K562 (cell line): ENCODE data around the gene DNAJC8. TPM values are rescaled to one million over a fixed set of nuclear protein-coding genes. Genes with fewer than 3 reads are reported as not detected.

ENCODE experiments used
- ATAC-seq: fragments of 200-7000 bp; cut with Tn5 transposase; 3 replicates; pipeline ENCODE4 v1.9.1; 2020; ENCODE audit warnings: moderate library complexity
- BruUV-seq: library from RNA; stranded (reverse); fragments of 400-500 nt; replicated peaks from 2 replicates; lab custom pipeline; 2021; lab: Mats Ljungman, UMichigan
- CTCF ChIA-PET: fragments of 300-600 bp; formaldehyde crosslinking; extraction: SDS; loops from one replicate; lab custom pipeline; 2021; ENCODE audit warnings: low intra/inter-chr PET ratio; lab: Yijun Ruan, JAX
- POLR2A ChIA-PET: fragments of 300-600, 350-650 bp; sonication (Branson Sonifier 250); formaldehyde crosslinking; extraction: SDS; loops from one replicate; lab custom pipeline; 2021; ENCODE audit warnings: antibody characterized with exemption, inconsistent platforms; lab: Yijun Ruan, JAX
- DNase-seq, 4 experiments: peaks; one replicate each; pipeline versions ENCODE4 v3.0.0 to v3.0.0-alpha.2; 2011 to 2018; ENCODE audit warnings: low spot score in 3 of 4, mixed read lengths in 3 of 4; ENCODE audit errors: extremely low read depth in 1 of 4
- FAIRE-seq: peaks from 2 replicates; lab custom pipeline; 2011; peaks lifted over from hg19 to GRCh38; lab: Jason Lieb, UNC
- H2AFZ ChIP-seq: 2 replicates; pipeline ENCODE4 v1.6.0; 2011; ENCODE audit warnings: low read depth, low read length, control low read depth, inconsistent platforms
- H3K27ac ChIP-seq: fragments of 200-600 bp; 3 replicates; pipeline ENCODE4 v1.8.0; 2011; ENCODE audit warnings: low read depth, mild to moderate bottlenecking, control low read depth, inconsistent platforms, low read length, moderate library complexity, mixed read lengths; ENCODE audit errors: extremely low read depth
- H3K27me3 ChIP-seq, 2 experiments: fragments of 300-600 bp in 1 of 2; 2 replicates in 1 of 2; 3 replicates in 1 of 2; pipeline versions ENCODE4 v1.6.0 to v1.8.0; 2011; ENCODE audit warnings: inconsistent platforms in 2 of 2, low read length in 2 of 2, mild to moderate bottlenecking in 1 of 2, mixed read lengths in 1 of 2, moderate library complexity in 1 of 2; ENCODE audit not compliant: control insufficient read depth in 2 of 2, insufficient read depth in 2 of 2
- H3K36me3 ChIP-seq: fragments of 300-600 bp; 3 replicates; pipeline ENCODE4 v1.8.0; 2011; ENCODE audit warnings: mild to moderate bottlenecking, low read length, inconsistent platforms; ENCODE audit not compliant: control insufficient read depth, insufficient read depth
- H3K4me1 ChIP-seq, 2 experiments: fragments of 200-600 bp in 1 of 2; replicated peaks in 1 of 2; 2 replicates in 1 of 2; 3 replicates in 1 of 2; pipeline versions ENCODE4 v1.5.1 to v1.8.0; 2011; ENCODE audit warnings: inconsistent platforms in 2 of 2, low read length in 2 of 2, mild to moderate bottlenecking in 1 of 2, mixed read lengths in 1 of 2, moderate library complexity in 1 of 2; ENCODE audit not compliant: control insufficient read depth in 2 of 2, insufficient read depth in 2 of 2
- H3K4me2 ChIP-seq: 2 replicates; pipeline ENCODE4 v1.6.1; 2011; ENCODE audit warnings: low read length, control low read depth, inconsistent platforms, mixed read lengths; ENCODE audit not compliant: insufficient read depth
- H3K4me3 ChIP-seq: fragments of 200-600 bp; sonication (generic), shearing (Covaris generic); 2 replicates; pipeline ENCODE4 v1.5.1; 2016; ENCODE audit warnings: control low read depth, inconsistent platforms
- H3K79me2 ChIP-seq: fragments of 200-600 bp; 3 replicates; pipeline ENCODE4 v1.8.0; 2011; ENCODE audit warnings: low read length, inconsistent platforms; ENCODE audit not compliant: control insufficient read depth, insufficient read depth
- H3K9ac ChIP-seq, 2 experiments: 2 replicates each; pipeline versions ENCODE4 v1.6.0 to v1.6.1; 2011; ENCODE audit warnings: low read depth in 2 of 2, low read length in 2 of 2, control low read depth in 1 of 2, inconsistent platforms in 1 of 2, mild to moderate bottlenecking in 1 of 2, mixed read lengths in 1 of 2; ENCODE audit not compliant: insufficient read depth in 1 of 2
- H3K9me1 ChIP-seq: one replicate; pipeline ENCODE4 v1.6.0; 2011; ENCODE audit warnings: inconsistent platforms, mild to moderate bottlenecking, low read length, moderate library complexity; ENCODE audit not compliant: control insufficient read depth, insufficient read depth
- H3K9me3 ChIP-seq: replicated peaks from 2 replicates; pipeline ENCODE4 v1.5.1; 2011; ENCODE audit warnings: low read depth, low read length, inconsistent platforms; ENCODE audit not compliant: control insufficient read depth, insufficient read depth
- H4K20me1 ChIP-seq: replicated peaks from 2 replicates; pipeline ENCODE4 v1.6.1; 2011; ENCODE audit warnings: low read length, inconsistent platforms, mixed read lengths; ENCODE audit not compliant: control insufficient read depth, insufficient read depth
- ARID3B ChIP-seq: fragments of 250-450 bp; sonication (Bioruptor Pico); IDR thresholded peaks from 2 replicates; pipeline ENCODE4 v1.4.0; 2020; ENCODE audit warnings: borderline replicate concordance
- CHAMP1 ChIP-seq: fragments of 450-650 bp; IDR thresholded peaks from 2 replicates; pipeline ENCODE4 v1.6.1; 2016; ENCODE audit warnings: mild to moderate bottlenecking
- CSDE1 ChIP-seq, 2 experiments: fragments of 450-650 bp; IDR thresholded peaks; 2 replicates each; pipeline ENCODE4 v1.6.1; 2016; ENCODE audit warnings: mild to moderate bottlenecking in 1 of 2
- DDX20 ChIP-seq: fragments of 450-650 bp; IDR thresholded peaks from 2 replicates; pipeline ENCODE4 v1.6.1; 2016; ENCODE audit warnings: missing genetic modification characterization, low read depth, mild to moderate bottlenecking, missing compliant biosample characterization, moderate library complexity
- EZH2 ChIP-seq: IDR thresholded peaks from 2 replicates; pipeline ENCODE4 v1.6.1; 2012; ENCODE audit warnings: low read depth, mild to moderate bottlenecking, inconsistent platforms, low read length, borderline replicate concordance
- HSF4 ChIP-seq: fragments of 250-450 bp; sonication (Bioruptor Pico); IDR thresholded peaks from 2 replicates; pipeline ENCODE4 v2.1.2; 2022; ENCODE audit warnings: mild to moderate bottlenecking, moderate library complexity, borderline replicate concordance
- MBD2 ChIP-seq: sonication (generic); IDR thresholded peaks from 2 replicates; pipeline ENCODE4 v1.6.1; 2016; ENCODE audit warnings: low read depth, borderline replicate concordance
- MLLT1 ChIP-seq, 2 experiments: fragments of 450-650 bp; IDR thresholded peaks; 2 replicates each; pipeline ENCODE4 v1.6.1; 2016
- POLR2B ChIP-seq: fragments of 450-650 bp; IDR thresholded peaks from 2 replicates; pipeline ENCODE4 v1.6.1; 2018; ENCODE audit warnings: low read depth; ENCODE audit not compliant: partially characterized antibody
- RBM14 ChIP-seq: fragments of 200-400 bp; formaldehyde crosslinking; IDR thresholded peaks from 2 replicates; pipeline ENCODE4 v1.6.1; 2018; ENCODE audit warnings: low read depth, mild to moderate bottlenecking, low read length, moderate library complexity, borderline replicate concordance; ENCODE audit not compliant: insufficient read depth
- SETDB1 ChIP-seq: IDR thresholded peaks from one replicate; pipeline ENCODE4 v1.6.1; 2012; ENCODE audit warnings: low read length, control low read depth, inconsistent platforms
- ZNF146 ChIP-seq: IDR thresholded peaks from one replicate; pipeline ENCODE4 v1.6.1; 2018; ENCODE audit warnings: missing compliant biosample characterization; ENCODE audit not compliant: unreplicated experiment
- ZNF518B ChIP-seq: fragments of 250-450 bp; sonication (Bioruptor Pico); IDR thresholded peaks from 2 replicates; pipeline ENCODE4 v1.5.0; 2021; ENCODE audit warnings: mild to moderate bottlenecking, moderate library complexity
- WGBS: fragments of 100-300 bp; shearing (Covaris generic); methylation state at CpG from one replicate; pipeline ENCODE4 v1.1.6; 2016; ENCODE audit warnings: low coverage, mixed read lengths; ENCODE audit not compliant: insufficient coverage; ENCODE audit errors: missing lambda C conversion rate; 5-methylcytosine and 5-hydroxymethylcytosine counted together
- in situ Hi-C: fragments of 300-500 bp; cut with MboI; formaldehyde crosslinking; loops from 4 replicates; pipeline ENCODE4 v1.15.0; 2018; ENCODE audit warnings: inconsistent platforms, mixed read lengths
- intact Hi-C: fragments of 100-400 bp; cut with micrococcal nuclease; formaldehyde crosslinking; loops from 2 replicates; pipeline ENCODE4 v1.14.2; 2022
- polyA plus RNA-seq, 8 experiments: library from polyadenylated mRNA; depleted of rRNA in 4 of 8; stranded (reverse) in 5 of 8; unstranded in 3 of 8; fragments of >200 nt; fragmentation: Nextera tagmentation in 2 of 8; fragmentation: Illumina TruSeq in 1 of 8; extraction: Ambion mirVana in 2 of 8; extraction: Trizol in 1 of 8; gene quantifications; 2 replicates each; pipeline versions ENCODE4 v1.2.1 to v1.2.3, GENCODE V29; 2011 to 2014; ENCODE audit warnings: inconsistent platforms in 1 of 8, missing spikeins in 1 of 8
- total RNA-seq, 7 experiments: library from RNA; depleted of rRNA in 6 of 7; stranded (reverse); fragments of >200 nt in 6 of 7; fragmentation: Illumina TruSeq in 2 of 7; extraction: Trizol in 2 of 7; gene quantifications; 2 replicates each; pipeline versions ENCODE4 v1.2.1 to v1.2.3, GENCODE V29; 2011 to 2021; ENCODE audit warnings: low replicate concordance in 1 of 7

The DNAJC8 gene
- total and polyA plus RNA-seq, 9 of the 15 experiments (the other 6 are each of a cell fraction or from before 2014, with no cell fraction given), result 143 to 508 (median 209) TPM

GRCh38 chr1:28209700-28210099 lies 23.1 kb downstream of the DNAJC8 start:
- in situ Hi-C loops, result loop anchor here (5.0 kb wide), 1 partner anchor 117 kb away; no protein-coding TSS in a partner anchor
- POLR2A ChIA-PET, result interaction anchor here (0.6 to 2.8 kb wide), 8 partner anchors 10 to 595 kb away, joined by 3 to 13 read pairs (median 4); partner anchors contain the start of gene EYA3
- FAIRE-seq (no peak), DNase-seq (peak in 1 of 4 experiments; percentile 9), ATAC-seq (no peak)
- Histone ChIP-seq H3K27me3 (no peaks in the 10 kb centered on the region), H3K36me3 (peaks cover 93% of the 10 kb centered on the region), H3K79me2 (peaks cover 22% of the 10 kb centered on the region), H3K27ac (peak overlapping the region; percentile 5; the same call in 1 of the 3 replicates), H3K4me2 (no peak overlapping the region), H3K4me1 (peaks cover 0 to 2% of the 10 kb centered on the region in 2 experiments; a peak in 1 of 5 replicates), H2AFZ (no peak overlapping the region), H3K9me1 (no peaks in the 10 kb centered on the region), H3K4me3 (no peak overlapping the region), H3K9ac (no peak overlapping the region), H4K20me1 (no peaks in the 10 kb centered on the region), H3K9me3 (no peaks in the 10 kb centered on the region)
- no TSS peak for BruUV-seq
- CTCF ChIA-PET, result interaction anchor here (0.6 to 4.0 kb wide), 3 partner anchors 119 to 178 kb away, joined by 3 to 81 read pairs (median 3); partner anchors contain the start of gene EYA3
- intact Hi-C loops, result loop anchor here (1.0 kb wide), 2 partner anchors 118 to 351 kb away; no protein-coding TSS in a partner anchor
- WGBS, result 94% methylated on average over 1 of the region's 1 CpG
- TF ChIP-seq RBM14, result no peak
- no peak for TF ChIP-seq CSDE1 (IDR thresholded peaks at IDR 0.05)
- no peak for TF ChIP-seq MBD2
- no peak for TF ChIP-seq ZNF518B (CRISPR knock-in tag)
- no peak for TF ChIP-seq EZH2
- TF ChIP-seq ARID3B (CRISPR knock-in tag), result no peak
- TF ChIP-seq MLLT1 (IDR thresholded peaks at IDR 0.05), result no peak
- TF ChIP-seq CHAMP1, result no peak
- no peak for TF ChIP-seq DDX20 (tag)
- TF ChIP-seq POLR2B, result no peak
- TF ChIP-seq ZNF146, result no peak
- TF ChIP-seq HSF4 (CRISPR knock-in tag), result no peak
- TF ChIP-seq SETDB1, result no peak
